ENCODE measurements around the gene ZNF423. TPM values are rescaled to one million over a fixed set of nuclear protein-coding genes. Genes with fewer than 3 reads are reported as not detected.

The ZNF423 gene
- total and polyA plus RNA-seq, 2 experiments from 2014 or later, result 14.9 to 41.8 TPM

- no peaks in the 10 kb centered on the region for H3K36me3 ChIP-seq (ENCODE audit: insufficient read depth)
- no peak for DNase-seq (ENCODE audit: low spot score)
- no peak overlapping the region for H3K4me3 ChIP-seq
- Mint-ChIP-seq H3K27ac (no peak overlapping the region), H3K4me1 (peaks cover 6% of the 10 kb centered on the region; the same call in 2 of the 3 replicates), H3K27me3 (ENCODE audit: insufficient read depth, low read depth, poor library complexity) (peaks cover 13% of the 10 kb centered on the region), H3K4me3 (no peak overlapping the region), H3K36me3 (ENCODE audit: low read depth) (no peaks in the 10 kb centered on the region), H3K9me3 (no peaks in the 10 kb centered on the region)
- H3K27me3 ChIP-seq (ENCODE audit: insufficient read depth), result no peaks in the 10 kb centered on the region
- H3F3A ChIP-seq (replicated peaks; ENCODE audit: low read depth), result no peaks in the 10 kb centered on the region
- no peak overlapping the region for H3K4me2 ChIP-seq
- TF ChIP-seq ZNF462 (CRISPR knock-in tag; IDR thresholded peaks at IDR 0.05) (no peak), JUNB (IDR thresholded peaks at IDR 0.05; ENCODE audit: unreplicated experiment) (no peak), ZNF114 (CRISPR knock-in tag; IDR thresholded peaks at IDR 0.05) (no peak), ZNF331 (CRISPR knock-in tag; IDR thresholded peaks at IDR 0.05; ENCODE audit: low read depth) (no peak)
- H3K9me2 ChIP-seq (ENCODE audit: insufficient read depth), result no peaks in the 10 kb centered on the region
- H3K79me2 ChIP-seq (replicated peaks; ENCODE audit: insufficient read depth), result no peaks in the 10 kb centered on the region
- no peak for ATAC-seq
- no peak overlapping the region for H2AFZ ChIP-seq
- H4K20me1 ChIP-seq (replicated peaks; ENCODE audit: insufficient read depth), result no peaks in the 10 kb centered on the region
- no peak overlapping the region for H3K27ac ChIP-seq (ENCODE audit: low read depth)
- no peaks in the 10 kb centered on the region for H3K4me1 ChIP-seq (ENCODE audit: insufficient read depth)
Observed at GRCh38 chr16:49519741-49520140, 336.2 kb downstream of the ZNF423 start.

- Histone ChIP-seq H3K4me2 (no peak overlapping the region), H2AFZ (no peak overlapping the region), H4K20me1 (replicated peaks; ENCODE audit: insufficient read depth) (no peaks in the 10 kb centered on the region), H3K4me3 (no peak overlapping the region), H3F3A (replicated peaks; ENCODE audit: low read depth) (no peaks in the 10 kb centered on the region), H3K4me1 (ENCODE audit: insufficient read depth) (no peaks in the 10 kb centered on the region), H3K27ac (ENCODE audit: low read depth) (no peak overlapping the region), H3K36me3 (ENCODE audit: insufficient read depth) (no peaks in the 10 kb centered on the region), H3K9me2 (ENCODE audit: insufficient read depth) (no peaks in the 10 kb centered on the region), H3K27me3 (ENCODE audit: insufficient read depth) (no peaks in the 10 kb centered on the region), H3K79me2 (replicated peaks; ENCODE audit: insufficient read depth) (no peaks in the 10 kb centered on the region)
- Mint-ChIP-seq H3K36me3 (ENCODE audit: low read depth) (no peaks in the 10 kb centered on the region), H3K9me3 (no peaks in the 10 kb centered on the region), H3K4me1 (peaks cover 6% of the 10 kb centered on the region; the same call in 2 of the 3 replicates), H3K4me3 (no peak overlapping the region), H3K27me3 (ENCODE audit: insufficient read depth, low read depth, poor library complexity) (peaks cover 13% of the 10 kb centered on the region), H3K27ac (no peak overlapping the region)
- ATAC-seq (no peak), DNase-seq (ENCODE audit: low spot score) (no peak)
- TF ChIP-seq NANOG (IDR thresholded peaks at IDR 0.05; ENCODE audit: borderline replicate concordance) (no peak), STAT1 (IDR thresholded peaks at IDR 0.05; ENCODE audit: unreplicated experiment) (no peak), POLR2AphosphoS5 (IDR thresholded peaks at IDR 0.05; ENCODE audit: low read depth) (no peak), REST (IDR thresholded peaks at IDR 0.05; ENCODE audit: unreplicated experiment) (no peak), ETS1 (IDR thresholded peaks at IDR 0.05) (no peak)
Observed at GRCh38 chr16:49519008-49519656, 336.8 kb downstream of the ZNF423 start.
